GM19467 (cell line): ENCODE data around the gene ATF2.

Experiments used
- ATAC-seq: cut with Tn5 transposase; IDR thresholded peaks from one replicate; pipeline ENCODE4 v1.9.1; 2021; ENCODE audit warnings: mild to moderate bottlenecking, moderate library complexity; ENCODE audit not compliant: unreplicated experiment

The ATF2 gene

GRCh38 chr2:175027755-175028154 lies 140.2 kb downstream of the ATF2 start:
- ATAC-seq: no peak

- no peak for ATAC-seq
These were observed 141.6 kb downstream of the ATF2 start for GRCh38 chr2:175026385-175026784.

GRCh38 chr2:175025946-175026345 lies 142.1 kb downstream of the ATF2 start:
- ATAC-seq: no peak

- ATAC-seq: no peak
These were observed 142.8 kb downstream of the ATF2 start for GRCh38 chr2:175025233-175025632.

- ATAC-seq: no peak
These were observed 145.1 kb downstream of the ATF2 start for GRCh38 chr2:175022923-175023322.
